Stomach (tissue), 9 donors: ENCODE data around the gene ANKRD31. TPM values are rescaled to one million over a fixed set of nuclear protein-coding genes. Genes with fewer than 3 reads are reported as not detected.
A peak's percentile ranks its signal among the peaks of the same experiment; 100 is the strongest.

Experiments used
- DNase-seq, 2 donors: peaks; one replicate each; pipeline versions ENCODE4 v3.0.0 to v3.0.0-alpha.2; 2013 to 2019
- H3K27ac ChIP-seq, 5 donors: fragments of 200-600 bp in 4 of 5; sonication (generic) in 4 of 5; one replicate each; pipeline ENCODE4 v1.5.1; 2013 to 2019; ENCODE audit warnings: mild to moderate bottlenecking in 1 of 5, moderate library complexity in 1 of 5
- H3K27me3 ChIP-seq, 3 donors: fragments of 200-600 bp; sonication (generic); one replicate each; pipeline ENCODE4 v1.5.1; 2017 to 2019; ENCODE audit warnings: mixed run types in 1 of 3
- H3K36me3 ChIP-seq, 4 donors: fragments of 200-600 bp; sonication (generic); 1 replicate in 3 of 4; 2 replicates in 1 of 4; pipeline ENCODE4 v1.5.1; 2016 to 2019
- H3K4me1 ChIP-seq, 4 donors: fragments of 200-600 bp; sonication (generic); one replicate each; pipeline ENCODE4 v1.5.1; 2016 to 2019
- H3K4me3 ChIP-seq, 4 donors: fragments of 200-600 bp; sonication (generic) in 3 of 4; one replicate each; pipeline ENCODE4 v1.5.1; 2016 to 2019; ENCODE audit warnings: mild to moderate bottlenecking in 1 of 4
- H3K9me3 ChIP-seq, 4 donors: fragments of 200-600 bp; sonication (generic); one replicate each; pipeline ENCODE4 v1.5.1; 2016 to 2019
- CTCF ChIP-seq, 7 experiments: fragments of 450-650 bp in 4 of 7; fragments of 200-600 bp in 3 of 7; sonication (generic) in 3 of 7; IDR thresholded peaks; one replicate each; pipeline ENCODE4 v1.5.1; 2016 to 2019; ENCODE audit warnings: antibody characterized with exemption in 7 of 7, control low read depth in 2 of 7, mild to moderate bottlenecking in 1 of 7
- EP300 ChIP-seq: sonication (generic); formaldehyde crosslinking; IDR thresholded peaks from one replicate; pipeline ENCODE4 v1.6.1; 2017; ENCODE audit warnings: antibody characterized with exemption
- POLR2A ChIP-seq, 4 donors: fragments of 450-650 bp; IDR thresholded peaks; one replicate each; pipeline ENCODE4 v1.6.1; 2016; ENCODE audit warnings: antibody characterized with exemption in 4 of 4, control low read depth in 2 of 4, mild to moderate bottlenecking in 1 of 4, moderate library complexity in 1 of 4
- POLR2AphosphoS5 ChIP-seq, 3 donors: sonication (generic); formaldehyde crosslinking; IDR thresholded peaks; one replicate each; pipeline ENCODE4 v1.6.1; 2016; ENCODE audit warnings: antibody characterized with exemption in 3 of 3
- WGBS, 5 donors: extraction: QIAGEN DNeasy Blood & Tissue Kit in 3 of 5; methylation state at CpG; one replicate each; pipeline versions ENCODE4 v1.1.5 to v1.1.7; 2013 to 2018; 5-methylcytosine and 5-hydroxymethylcytosine counted together
- intact Hi-C: fragments of 100-400 bp; cut with DNase I; formaldehyde crosslinking; loops from one replicate; pipeline ENCODE4 v1.15.1; 2023; ENCODE audit warnings: low total_unique reads
- polyA plus RNA-seq, 3 donors: library from polyadenylated mRNA; stranded (reverse); fragments of 200-250 nt; gene quantifications; one replicate each; pipeline ENCODE4 v1.2.3, GENCODE V29; 2013
- total RNA-seq, 5 donors: library from RNA; depleted of rRNA; stranded (reverse); fragments of >200 nt; gene quantifications; one replicate each; pipeline versions ENCODE4 v1.1.0 to v1.2.3, GENCODE V29; 2014 to 2016
- donor health status: healthy with polysubstance abuse.
- donor health status: Bipolar disorder and iron deficiency.
- donor health status: healthy.

Gene ANKRD31
- total and polyA plus RNA-seq, 8 donors: 0.08 to 1.1 (median 0.14) TPM; not detected in 5

DNA sequence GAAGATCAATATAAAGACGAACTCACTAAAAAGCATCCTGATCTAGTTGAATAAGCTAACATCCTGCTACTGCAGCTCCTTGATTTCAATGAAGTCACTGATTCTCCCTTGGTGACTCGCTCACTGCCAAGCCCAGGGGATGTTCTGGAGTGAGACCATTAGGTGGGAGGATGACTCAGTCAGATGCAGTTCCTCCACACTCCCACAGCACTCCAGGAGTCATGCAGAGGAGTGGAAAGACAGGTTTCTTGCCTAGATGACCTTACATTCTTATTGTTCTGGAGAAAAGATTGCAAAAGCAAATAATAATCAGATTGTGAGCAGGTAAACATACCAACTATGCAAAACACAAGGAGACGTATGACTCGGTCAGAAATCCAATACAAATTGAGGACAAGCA, 199.6 kb downstream of the ANKRD31 start:
- peak overlapping the region in 4 of 5 donors; percentile 24 to 84 (median 46) for H3K27ac ChIP-seq
- no peak for TF ChIP-seq CTCF (IDR thresholded peaks at IDR 0.05)
- TF ChIP-seq EP300: no peak
- TF ChIP-seq POLR2A (IDR thresholded peaks at IDR 0.05): no peak
- peak in 2 of 3 donors; percentile 77 to 87 for TF ChIP-seq POLR2AphosphoS5 (IDR thresholded peaks at IDR 0.05)
- peak; percentile 65 to 90 for DNase-seq
- H3K9me3 ChIP-seq: no peaks in the 10 kb centered on the region
- H3K4me1 ChIP-seq: peaks cover 9 to 43% (median 14%) of the 10 kb centered on the region in 4 donors
- peaks cover 0 to 25% (median 6%) of the 10 kb centered on the region in 4 donors for H3K36me3 ChIP-seq
- no peak overlapping the region for H3K4me3 ChIP-seq
- no peaks in the 10 kb centered on the region for H3K27me3 ChIP-seq
- 31 to 70% (median 45%) methylated on average over 4 of the region's 4 CpGs for WGBS, 5 donors
- intact Hi-C loops: no loop called here

GRCh38 chr5:75034137-75034739, 202.4 kb downstream of the ANKRD31 start:
- TF ChIP-seq POLR2AphosphoS5 (IDR thresholded peaks at IDR 0.05) (peak in 2 of 3 donors; percentile 32 to 40), CTCF (IDR thresholded peaks at IDR 0.05) (no peak), EP300 (no peak), POLR2A (IDR thresholded peaks at IDR 0.05) (no peak)

DNA sequence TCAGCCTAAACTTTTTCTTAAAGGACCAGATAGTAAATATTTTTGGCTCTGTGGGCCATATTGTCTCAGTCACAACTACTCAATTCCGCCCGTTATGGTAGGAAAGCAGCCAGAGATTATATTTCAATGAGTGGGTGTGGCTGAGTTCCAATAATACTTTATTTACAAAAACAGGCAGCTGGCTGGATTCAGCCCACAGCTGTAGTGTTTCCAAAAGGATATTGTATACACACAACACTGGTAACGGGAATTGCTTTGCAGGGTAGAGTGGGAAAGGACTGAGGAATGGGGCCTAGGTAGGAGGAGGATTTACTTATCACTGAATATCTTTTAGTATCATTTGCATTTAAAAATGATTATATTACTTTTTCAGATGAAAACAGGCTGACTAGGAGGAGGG, 205.3 kb downstream of the ANKRD31 start:
- no peak overlapping the region for H3K4me3 ChIP-seq
- no peak for DNase-seq
- peaks cover 5 to 30% (median 9%) of the 10 kb centered on the region in 4 donors for H3K4me1 ChIP-seq
- TF ChIP-seq POLR2AphosphoS5 (IDR thresholded peaks at IDR 0.05) (no peak), POLR2A (IDR thresholded peaks at IDR 0.05) (no peak), EP300 (no peak), CTCF (IDR thresholded peaks at IDR 0.05) (no peak)
- intact Hi-C loops: no loop called here
- no peaks in the 10 kb centered on the region for H3K9me3 ChIP-seq
- WGBS, 5 donors: 23 to 54% (median 33%) methylated on average over 3 of the region's 3 CpGs
- no peak overlapping the region for H3K27ac ChIP-seq
- peaks cover 0 to 17% (median 3%) of the 10 kb centered on the region in 4 donors for H3K36me3 ChIP-seq
- H3K27me3 ChIP-seq: no peaks in the 10 kb centered on the region

More at GRCh38 chr5:75034137-75034739, 202.4 kb downstream of the ANKRD31 start:
- 51 to 59% (median 55%) methylated on average over 5 to 6 of the region's 6 CpGs for WGBS, 5 donors
- Histone ChIP-seq H3K36me3 (peaks cover 0 to 21% (median 6%) of the 10 kb centered on the region in 4 donors), H3K4me3 (no peak overlapping the region), H3K4me1 (peaks cover 9 to 47% (median 16%) of the 10 kb centered on the region in 4 donors), H3K27me3 (no peaks in the 10 kb centered on the region), H3K9me3 (no peaks in the 10 kb centered on the region), H3K27ac (peak overlapping the region in 3 of 5 donors; percentile 9 to 79 (median 58))
- intact Hi-C loops: no loop called here
- peak; percentile 48 to 81 for DNase-seq

DNA sequence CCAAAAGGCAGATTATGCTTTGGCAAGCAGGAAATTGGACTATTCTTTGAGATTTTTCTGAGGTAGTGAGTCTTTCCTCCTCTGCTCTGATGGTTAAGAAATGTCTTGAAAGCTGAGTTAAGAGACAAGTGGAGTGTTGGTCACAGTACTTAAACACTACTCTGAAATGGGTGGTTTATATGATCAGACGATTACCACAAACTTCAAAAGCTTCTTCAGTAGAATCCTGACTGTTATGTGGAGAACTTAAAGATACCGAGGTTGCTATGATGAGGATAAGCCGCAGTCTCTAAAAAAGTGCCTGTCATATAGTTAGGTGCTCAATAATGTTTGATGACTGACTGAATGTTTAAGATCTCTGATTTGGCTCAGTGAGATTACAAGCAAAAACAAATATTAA, 208.6 kb downstream of the ANKRD31 start:
- no peak overlapping the region for H3K27ac ChIP-seq
- intact Hi-C loops: no loop called here
- peaks cover 0 to 15% (median 4%) of the 10 kb centered on the region in 4 donors for H3K4me1 ChIP-seq
- no peaks in the 10 kb centered on the region for H3K9me3 ChIP-seq
- WGBS, 5 donors: 73 to 78% (median 77%) methylated on average over 3 of the region's 3 CpGs
- H3K27me3 ChIP-seq: no peaks in the 10 kb centered on the region
- no peak for TF ChIP-seq POLR2A (IDR thresholded peaks at IDR 0.05)
- TF ChIP-seq POLR2AphosphoS5 (IDR thresholded peaks at IDR 0.05): no peak
- no peak for TF ChIP-seq EP300
- no peak for TF ChIP-seq CTCF (IDR thresholded peaks at IDR 0.05)
- no peak overlapping the region for H3K4me3 ChIP-seq
- H3K36me3 ChIP-seq: peaks cover 0 to 6% (median 0%) of the 10 kb centered on the region in 4 donors
- DNase-seq: no peak
